Tibial artery (tissue), 4 donors: ENCODE results near the gene IPO4.

Source experiments
- DNase-seq, 2 donors: peaks; one replicate each; pipeline ENCODE4 v3.0.0-alpha.2; 2019
- H3K27ac ChIP-seq, 2 donors: fragments of 200-600 bp; sonication (generic) in 1 of 2; 1 replicate in 1 of 2; 2 replicates in 1 of 2; pipeline ENCODE4 v1.5.1; 2018 to 2019; ENCODE audit warnings: mild to moderate bottlenecking in 1 of 2
- H3K27me3 ChIP-seq, 2 donors: fragments of 200-600 bp; sonication (generic) in 1 of 2; one replicate each; pipeline versions ENCODE4 v1.5.1 to v1.6.0; 2016 to 2019
- H3K36me3 ChIP-seq, 3 donors: fragments of 200-600 bp; sonication (generic) in 2 of 3; one replicate each; pipeline ENCODE4 v1.5.1; 2016 to 2019; ENCODE audit warnings: mild to moderate bottlenecking in 2 of 3
- H3K4me1 ChIP-seq, 4 donors: fragments of 200-600 bp; sonication (generic) in 2 of 4; 1 replicate in 3 of 4; 2 replicates in 1 of 4; pipeline ENCODE4 v1.5.1; 2016 to 2019
- H3K4me3 ChIP-seq, 2 donors: fragments of 200-600 bp; sonication (generic) in 1 of 2; 1 replicate in 1 of 2; 2 replicates in 1 of 2; pipeline ENCODE4 v1.5.1; 2018 to 2019; ENCODE audit warnings: mild to moderate bottlenecking in 2 of 2
- H3K9me3 ChIP-seq, 3 donors: fragments of 200-600 bp; sonication (generic) in 1 of 3; one replicate each; pipeline ENCODE4 v1.5.1; 2016 to 2019
- CTCF ChIP-seq, 2 experiments: fragments of 200-600 bp in 1 of 2; fragments of 450-650 bp in 1 of 2; IDR thresholded peaks; one replicate each; pipeline ENCODE4 v1.5.1; 2017 to 2019; ENCODE audit warnings: antibody characterized with exemption in 2 of 2, mild to moderate bottlenecking in 1 of 2, moderate library complexity in 1 of 2
- intact Hi-C: fragments of 100-400 bp; cut with DNase I; formaldehyde crosslinking; loops from one replicate; pipeline ENCODE4 v1.15.0; 2023; ENCODE audit warnings: low total_unique reads

Gene IPO4

GRCh38 chr14:24135584-24135833 lies 53.1 kb downstream of the IPO4 start:
- TF ChIP-seq CTCF (IDR thresholded peaks at IDR 0.05): no peak
- Histone ChIP-seq H3K27me3 (no peaks in the 10 kb centered on the region), H3K27ac (peak overlapping the region; percentile 86 to 94), H3K4me3 (peak overlapping the region; percentile 87 to 98), H3K36me3 (peaks cover 12 to 30% (median 24%) of the 10 kb centered on the region in 3 donors), H3K9me3 (no peaks in the 10 kb centered on the region), H3K4me1 (peaks cover 0 to 47% (median 30%) of the 10 kb centered on the region in 4 donors)
- intact Hi-C loops: no loop called here
- no peak for DNase-seq

- DNase-seq: no peak
- H3K4me3 ChIP-seq: no peak overlapping the region
- intact Hi-C loops: no loop called here
- no peak overlapping the region for H3K27ac ChIP-seq
- TF ChIP-seq CTCF (IDR thresholded peaks at IDR 0.05): no peak
- no peaks in the 10 kb centered on the region for H3K27me3 ChIP-seq
- peaks cover 0 to 29% (median 15%) of the 10 kb centered on the region in 4 donors for H3K4me1 ChIP-seq
- H3K9me3 ChIP-seq: no peaks in the 10 kb centered on the region
- H3K36me3 ChIP-seq: peaks cover 8 to 21% (median 15%) of the 10 kb centered on the region in 3 donors
Measured at GRCh38 chr14:24133735-24134134, 54.9 kb downstream of the IPO4 start.

GRCh38 chr14:24132976-24133375 lies 55.6 kb downstream of the IPO4 start:
- intact Hi-C loops: no loop called here
- Histone ChIP-seq H3K9me3 (no peaks in the 10 kb centered on the region), H3K36me3 (peaks cover 4 to 13% (median 7%) of the 10 kb centered on the region in 3 donors), H3K27ac (no peak overlapping the region), H3K27me3 (no peaks in the 10 kb centered on the region), H3K4me3 (no peak overlapping the region), H3K4me1 (peaks cover 0 to 29% (median 15%) of the 10 kb centered on the region in 4 donors)
- TF ChIP-seq CTCF (IDR thresholded peaks at IDR 0.05): no peak
- DNase-seq: no peak

GRCh38 chr14:24132061-24132685 lies 56.4 kb downstream of the IPO4 start:
- H3K9me3 ChIP-seq: no peaks in the 10 kb centered on the region
- TF ChIP-seq CTCF (IDR thresholded peaks at IDR 0.05): no peak
- peak in 1 of 2 donors; percentile 61 for DNase-seq
- H3K27me3 ChIP-seq: no peaks in the 10 kb centered on the region
- intact Hi-C loops: no loop called here
- peaks cover 0 to 21% (median 12%) of the 10 kb centered on the region in 4 donors for H3K4me1 ChIP-seq
- H3K27ac ChIP-seq: no peak overlapping the region
- no peak overlapping the region for H3K4me3 ChIP-seq
- H3K36me3 ChIP-seq: peaks cover 0 to 6% (median 0%) of the 10 kb centered on the region in 3 donors

GRCh38 chr14:24131549-24131966 lies 57.1 kb downstream of the IPO4 start:
- no peak for DNase-seq
- H3K4me1 ChIP-seq: peaks cover 0 to 15% (median 6%) of the 10 kb centered on the region in 4 donors
- H3K9me3 ChIP-seq: no peaks in the 10 kb centered on the region
- intact Hi-C loops: no loop called here
- no peak for TF ChIP-seq CTCF (IDR thresholded peaks at IDR 0.05)
- H3K4me3 ChIP-seq: no peak overlapping the region
- H3K36me3 ChIP-seq: peaks cover 0 to 6% (median 0%) of the 10 kb centered on the region in 3 donors
- H3K27ac ChIP-seq: no peak overlapping the region
- H3K27me3 ChIP-seq: no peaks in the 10 kb centered on the region
